Transverse colon (tissue), 4 donors: ENCODE data around the gene GPR158. TPM values are rescaled to one million over a fixed set of nuclear protein-coding genes. Genes with fewer than 3 reads are reported as not detected.
"Not testable (repeated sequence)": the region's sequence is repeated elsewhere in the genome, so short reads cannot be mapped to it uniquely, and the experiment has no call there.

ENCODE experiments used
- DNase-seq: peaks from one replicate; pipeline ENCODE4 v3.0.0-alpha.2; 2019
- H3K27ac ChIP-seq, 4 donors: fragments of 200-600 bp; sonication (generic); 2 replicates each; pipeline ENCODE4 v1.5.1; 2016 to 2018; ENCODE audit warnings: inconsistent platforms in 4 of 4
- H3K27me3 ChIP-seq: fragments of 200-600 bp; sonication (generic); 2 replicates; pipeline ENCODE4 v1.5.1; 2017; ENCODE audit warnings: inconsistent platforms
- H3K36me3 ChIP-seq, 4 donors: fragments of 200-600 bp; sonication (generic); 2 replicates each; pipeline ENCODE4 v1.5.1; 2017 to 2019; ENCODE audit warnings: inconsistent platforms in 4 of 4
- H3K4me1 ChIP-seq, 4 donors: fragments of 200-600 bp; sonication (generic); 2 replicates each; pipeline ENCODE4 v1.5.1; 2017 to 2020; ENCODE audit warnings: inconsistent platforms in 4 of 4
- H3K4me3 ChIP-seq, 4 donors: fragments of 200-600 bp; sonication (generic); 1 replicate in 1 of 4; 2 replicates in 3 of 4; pipeline versions ENCODE4 v1.5.1 to v1.6.1; 2017 to 2019; ENCODE audit warnings: inconsistent platforms in 4 of 4
- H3K9me3 ChIP-seq, 2 donors: fragments of 200-600 bp; sonication (generic); 2 replicates each; pipeline ENCODE4 v1.5.1; 2017 to 2019; ENCODE audit warnings: inconsistent platforms in 2 of 2
- EP300 ChIP-seq: sonication (generic); formaldehyde crosslinking; IDR thresholded peaks from one replicate; pipeline ENCODE4 v1.6.1; 2017; ENCODE audit warnings: antibody characterized with exemption, low read depth
- POLR2A ChIP-seq: fragments of 450-650 bp; IDR thresholded peaks from one replicate; pipeline ENCODE4 v1.6.1; 2016; ENCODE audit warnings: antibody characterized with exemption, mild to moderate bottlenecking, moderate library complexity
- POLR2AphosphoS5 ChIP-seq, 3 donors: sonication (generic); formaldehyde crosslinking; IDR thresholded peaks; one replicate each; pipeline ENCODE4 v1.6.1; 2016; ENCODE audit warnings: antibody characterized with exemption in 3 of 3
- WGBS, 2 donors: methylation state at CpG; one replicate each; pipeline ENCODE4 v1.1.5; 2018; ENCODE audit warnings: low coverage in 1 of 2; 5-methylcytosine and 5-hydroxymethylcytosine counted together
- in situ Hi-C, 4 donors: fragments of 200-750 bp; cut with MboI; loops; one replicate each; pipeline versions ENCODE4 v1.15.0 to v1.15.1; 2017; ENCODE audit warnings: low sequenced_read_pairs in 3 of 4, low pct_ligation_motif_present in 1 of 4, low pct_unique_long_range_greater_than_20kb in 1 of 4
- intact Hi-C: fragments of 100-400 bp; cut with DNase I; formaldehyde crosslinking; loops from one replicate; pipeline ENCODE4 v1.15.1; 2023; ENCODE audit warnings: low total_unique reads
- total RNA-seq, 4 donors: library from RNA; depleted of rRNA; stranded (reverse); fragments of >200 nt; gene quantifications; one replicate each; pipeline ENCODE4 v1.1.0, GENCODE V29; 2016
- TF ChIP-seq, protein P1 (sequence below), 5 experiments: fragments of 200-600 bp in 3 of 5; fragments of 450-650 bp in 2 of 5; sonication (generic) in 3 of 5; IDR thresholded peaks; 1 replicate in 2 of 5; 2 replicates in 3 of 5; pipeline ENCODE4 v1.5.1; 2016 to 2017; ENCODE audit warnings: antibody characterized with exemption in 5 of 5, inconsistent platforms in 3 of 5, mild to moderate bottlenecking in 2 of 5, moderate library complexity in 1 of 5

The GPR158 gene
- total RNA-seq, 4 donors from 2014 or later = 0.16 to 0.27 TPM; not detected in 2

DNA sequence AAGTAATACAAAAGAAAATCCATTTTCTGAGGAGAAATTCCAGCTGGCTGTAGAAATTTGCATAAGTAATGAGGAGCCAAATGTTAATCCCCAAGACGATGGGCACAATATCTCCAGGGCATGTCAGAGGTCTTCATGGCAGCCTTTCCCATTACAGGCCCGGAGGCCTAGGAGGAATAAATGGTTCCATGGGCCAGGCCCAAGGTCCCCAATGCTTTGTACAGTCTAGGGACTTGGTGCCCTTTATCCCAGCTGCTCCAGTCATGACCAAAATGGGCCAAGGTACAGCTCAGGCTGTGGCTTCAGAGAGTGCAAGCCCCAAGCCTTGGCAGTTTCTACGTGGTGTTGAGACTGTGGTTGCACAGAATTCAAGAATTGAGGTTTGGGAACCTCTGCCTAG lies 182.5 kb downstream of the GPR158 start:
- in situ Hi-C loops = no loop called here
- Histone ChIP-seq H3K9me3 (peaks cover 6 to 11% of the 10 kb centered on the region in 2 donors), H3K36me3 (no peaks in the 10 kb centered on the region), H3K4me3 (no peak overlapping the region), H3K27ac (no peak overlapping the region), H3K27me3 (no peaks in the 10 kb centered on the region), H3K4me1 (no peaks in the 10 kb centered on the region)
- intact Hi-C loops = no loop called here
- DNase-seq = no peak
- WGBS, 2 donors = 60% methylated on average over 3 of the region's 3 CpGs; no CpG with 5 or more reads in 1 of the 2 donors
- no peak for TF ChIP-seq EP300

DNA sequence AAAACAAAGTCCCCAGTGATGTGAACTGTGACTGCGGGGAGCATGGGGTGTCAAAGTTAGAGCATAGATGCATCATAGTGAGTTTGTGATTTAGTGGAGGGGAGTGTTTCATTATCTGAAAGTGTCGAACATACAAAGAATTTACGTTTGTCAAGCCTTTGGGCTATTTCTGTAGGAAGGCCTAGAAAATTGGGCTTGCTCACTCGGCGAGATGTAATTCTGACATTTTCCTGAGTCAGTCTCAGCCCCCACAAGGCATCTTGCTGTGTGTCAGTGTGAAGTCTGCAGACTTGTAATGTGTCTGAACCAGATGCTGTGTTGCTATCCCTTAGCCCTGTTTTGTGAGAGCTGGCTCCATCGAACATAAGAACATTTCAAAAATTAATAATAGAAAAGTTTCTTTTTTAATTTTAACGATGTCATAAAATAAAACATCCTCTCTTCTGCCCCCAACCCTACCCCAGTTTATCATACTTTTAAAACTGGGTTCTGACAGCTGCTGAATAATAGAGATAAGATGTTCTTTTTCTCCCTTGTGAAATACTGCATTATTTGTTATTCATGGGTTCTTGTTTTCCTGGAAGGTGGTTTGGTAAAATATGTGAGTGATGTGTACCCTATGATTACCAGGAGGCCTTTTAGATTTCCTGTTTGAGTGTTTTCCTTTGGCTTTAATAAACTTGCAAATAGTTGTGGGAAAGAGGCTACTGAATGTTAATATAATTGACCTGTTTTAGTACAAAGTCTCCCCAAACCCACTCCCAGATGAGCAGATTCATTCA lies 207.4 kb downstream of the GPR158 start:
- H3K9me3 ChIP-seq = no peaks in the 10 kb centered on the region
- no peaks in the 10 kb centered on the region for H3K4me1 ChIP-seq
- no peak overlapping the region for H3K4me3 ChIP-seq
- H3K27ac ChIP-seq = no peak overlapping the region
- in situ Hi-C loops (no loop called here), intact Hi-C loops (no loop called here)
- 34 to 51% methylated on average over 4 to 7 of the region's 7 CpGs for WGBS, 2 donors
- TF ChIP-seq POLR2A (no peak), EP300 (no peak), POLR2AphosphoS5 (IDR thresholded peaks at IDR 0.05) (no peak)
- TF ChIP-seq, protein P1, sequence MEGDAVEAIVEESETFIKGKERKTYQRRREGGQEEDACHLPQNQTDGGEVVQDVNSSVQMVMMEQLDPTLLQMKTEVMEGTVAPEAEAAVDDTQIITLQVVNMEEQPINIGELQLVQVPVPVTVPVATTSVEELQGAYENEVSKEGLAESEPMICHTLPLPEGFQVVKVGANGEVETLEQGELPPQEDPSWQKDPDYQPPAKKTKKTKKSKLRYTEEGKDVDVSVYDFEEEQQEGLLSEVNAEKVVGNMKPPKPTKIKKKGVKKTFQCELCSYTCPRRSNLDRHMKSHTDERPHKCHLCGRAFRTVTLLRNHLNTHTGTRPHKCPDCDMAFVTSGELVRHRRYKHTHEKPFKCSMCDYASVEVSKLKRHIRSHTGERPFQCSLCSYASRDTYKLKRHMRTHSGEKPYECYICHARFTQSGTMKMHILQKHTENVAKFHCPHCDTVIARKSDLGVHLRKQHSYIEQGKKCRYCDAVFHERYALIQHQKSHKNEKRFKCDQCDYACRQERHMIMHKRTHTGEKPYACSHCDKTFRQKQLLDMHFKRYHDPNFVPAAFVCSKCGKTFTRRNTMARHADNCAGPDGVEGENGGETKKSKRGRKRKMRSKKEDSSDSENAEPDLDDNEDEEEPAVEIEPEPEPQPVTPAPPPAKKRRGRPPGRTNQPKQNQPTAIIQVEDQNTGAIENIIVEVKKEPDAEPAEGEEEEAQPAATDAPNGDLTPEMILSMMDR (IDR thresholded peaks at IDR 0.05) = no peak
- DNase-seq = no peak
- H3K36me3 ChIP-seq = no peaks in the 10 kb centered on the region
- H3K27me3 ChIP-seq = no peaks in the 10 kb centered on the region

DNA sequence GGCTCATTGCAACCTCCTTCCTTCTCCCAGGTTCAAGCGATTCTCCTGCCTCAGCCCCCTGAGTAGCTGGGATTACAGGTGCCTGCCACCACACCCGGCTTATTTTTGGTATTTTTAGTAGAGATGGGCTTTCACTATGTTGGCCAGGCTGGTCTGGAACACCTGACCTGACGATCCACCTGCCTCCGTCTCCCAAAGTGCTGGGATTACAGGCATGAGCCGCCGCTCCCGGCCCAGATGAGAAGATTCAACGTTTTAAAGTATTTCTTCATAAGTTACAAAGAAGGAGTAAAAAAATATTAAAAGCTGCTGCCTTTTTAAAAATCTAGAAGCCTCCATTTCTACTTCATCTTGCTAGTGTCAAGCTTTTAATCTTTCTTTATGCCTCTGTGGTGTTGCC lies 208.1 kb downstream of the GPR158 start:
- 59 to 88% methylated on average over 7 to 8 of the region's 8 CpGs for WGBS, 2 donors
- H3K36me3 ChIP-seq, H3K4me3 ChIP-seq, in situ Hi-C loops, H3K9me3 ChIP-seq, intact Hi-C loops, H3K27me3 ChIP-seq, DNase-seq, H3K4me1 ChIP-seq, H3K27ac ChIP-seq: not testable (repeated sequence)

GRCh38 chr10:25383686-25384085 lies 208.9 kb downstream of the GPR158 start:
- Histone ChIP-seq H3K27me3 (no peaks in the 10 kb centered on the region), H3K9me3 (no peaks in the 10 kb centered on the region), H3K27ac (no peak overlapping the region), H3K4me3 (no peak overlapping the region), H3K36me3 (no peaks in the 10 kb centered on the region), H3K4me1 (no peaks in the 10 kb centered on the region)
- no peak for DNase-seq
- in situ Hi-C loops = no loop called here
- TF ChIP-seq POLR2AphosphoS5 (IDR thresholded peaks at IDR 0.05) = no peak
- no peak for TF ChIP-seq POLR2A
- no peak for TF ChIP-seq EP300
- TF ChIP-seq, protein P1 (IDR thresholded peaks at IDR 0.05) = no peak
- intact Hi-C loops = no loop called here

GRCh38 chr10:25384618-25385017 lies 209.8 kb downstream of the GPR158 start:
- no peak overlapping the region for H3K4me3 ChIP-seq
- H3K9me3 ChIP-seq = no peaks in the 10 kb centered on the region
- no peaks in the 10 kb centered on the region for H3K36me3 ChIP-seq
- intact Hi-C loops (no loop called here), in situ Hi-C loops (no loop called here)
- no peaks in the 10 kb centered on the region for H3K4me1 ChIP-seq
- H3K27ac ChIP-seq = no peak overlapping the region
- 70 to 71% methylated on average over 3 of the region's 3 CpGs for WGBS, 2 donors
- no peaks in the 10 kb centered on the region for H3K27me3 ChIP-seq
- DNase-seq = no peak
- TF ChIP-seq POLR2A (no peak), POLR2AphosphoS5 (IDR thresholded peaks at IDR 0.05) (no peak), EP300 (no peak)
- TF ChIP-seq, protein P1 (IDR thresholded peaks at IDR 0.05) = no peak
